Gastrocnemius medialis (tissue), 4 donors: ENCODE measurements around the gene INHA. TPM values are rescaled to one million over a fixed set of nuclear protein-coding genes. Genes with fewer than 3 reads are reported as not detected.
A peak's percentile ranks its signal among the peaks of the same experiment; 100 is the strongest.

ENCODE experiments used
- ATAC-seq, 2 donors: fragments of 150-250 bp; one replicate each; pipeline ENCODE4 v1.9.1; 2016
- DNase-seq, 2 donors: peaks; one replicate each; pipeline ENCODE4 v3.0.0-alpha.2; 2019
- H3K27ac ChIP-seq, 4 donors: fragments of 200-600 bp; sonication (generic); 1 replicate in 1 of 4; 2 replicates in 3 of 4; pipeline ENCODE4 v1.5.1; 2016 to 2018; ENCODE audit warnings: mild to moderate bottlenecking in 2 of 4, moderate library complexity in 1 of 4
- H3K27me3 ChIP-seq, 3 donors: fragments of 200-600 bp; sonication (generic) in 2 of 3; 1 replicate in 1 of 3; 2 replicates in 2 of 3; pipeline versions ENCODE4 v1.5.1 to v1.6.0; 2016 to 2019; ENCODE audit warnings: mild to moderate bottlenecking in 1 of 3, moderate library complexity in 1 of 3
- H3K36me3 ChIP-seq, 2 donors: fragments of 200-600 bp; sonication (generic) in 1 of 2; one replicate each; pipeline ENCODE4 v1.5.1; 2017 to 2018
- H3K4me1 ChIP-seq, 2 donors: fragments of 200-600 bp; sonication (generic) in 1 of 2; one replicate each; pipeline ENCODE4 v1.5.1; 2016 to 2017; ENCODE audit warnings: mild to moderate bottlenecking in 2 of 2
- H3K4me3 ChIP-seq, 4 donors: fragments of 200-600 bp; sonication (generic) in 3 of 4; 1 replicate in 1 of 4; 2 replicates in 3 of 4; pipeline ENCODE4 v1.5.1; 2016 to 2019; ENCODE audit warnings: mild to moderate bottlenecking in 2 of 4
- H3K9me3 ChIP-seq, 3 donors: fragments of 200-600 bp; sonication (generic) in 2 of 3; 1 replicate in 1 of 3; 2 replicates in 2 of 3; pipeline ENCODE4 v1.5.1; 2016 to 2019
- CTCF ChIP-seq, 5 experiments: fragments of 450-650 bp in 3 of 5; fragments of 200-600 bp in 2 of 5; sonication (generic) in 2 of 5; IDR thresholded peaks in 4 of 5; conservative IDR thresholded peaks in 1 of 5; 1 replicate in 4 of 5; 2 replicates in 1 of 5; pipeline ENCODE4 v1.5.1; 2016 to 2019; ENCODE audit warnings: antibody characterized with exemption in 5 of 5, mild to moderate bottlenecking in 3 of 5, moderate library complexity in 3 of 5
- POLR2A ChIP-seq, 2 donors: fragments of 450-650 bp; IDR thresholded peaks; one replicate each; pipeline ENCODE4 v1.6.1; 2017; ENCODE audit warnings: antibody characterized with exemption in 2 of 2, mild to moderate bottlenecking in 2 of 2, moderate library complexity in 2 of 2
- in situ Hi-C, 4 donors: fragments of 200-750 bp; cut with MboI; loops; one replicate each; pipeline versions ENCODE4 v1.15.0 to v1.8.0; 2017; ENCODE audit warnings: low sequenced_read_pairs in 4 of 4
- intact Hi-C: fragments of 100-400 bp; cut with DNase I; formaldehyde crosslinking; loops from one replicate; pipeline ENCODE4 v1.15.1; 2023; ENCODE audit warnings: low total_unique reads
- total RNA-seq, 4 donors: library from RNA; depleted of rRNA; stranded (reverse); fragments of >200 nt; gene quantifications; one replicate each; pipeline versions ENCODE4 v1.1.0 to v1.2.3, GENCODE V29; 2016

INHA gene
- total RNA-seq, 4 donors from 2014 or later, result 0.29 to 3.5 TPM; not detected in 2

GRCh38 chr2:219539926-219540678, 32.0 kb upstream of the INHA start:
- ATAC-seq (no peak), DNase-seq (no peak)
- Histone ChIP-seq H3K4me3 (no peak overlapping the region), H3K27me3 (no peaks in the 10 kb centered on the region), H3K4me1 (peaks cover 18 to 23% of the 10 kb centered on the region in 2 donors), H3K9me3 (no peaks in the 10 kb centered on the region), H3K36me3 (peaks cover 0 to 23% of the 10 kb centered on the region in 2 donors), H3K27ac (no peak overlapping the region)
- in situ Hi-C loops, result loop anchor here in 2 of 4 donors (10.0 to 25.0 kb wide), 2 partner anchors 105 to 253 kb away; partner anchors contain the start of gene DNAJB2 (in 1 of the 2)
- intact Hi-C loops, result loop anchor here (5.0 to 10.0 kb wide), 2 partner anchors 153 to 245 kb away; partner anchors contain the start of gene DNPEP
- TF ChIP-seq POLR2A (IDR thresholded peaks at IDR 0.05), result no peak
- TF ChIP-seq CTCF (IDR thresholded peaks at IDR 0.05 in 4 of 5, conservative IDR thresholded peaks at IDR 0.05 in 1 of 5), result no peak

- peaks cover 0 to 23% of the 10 kb centered on the region in 2 donors for H3K36me3 ChIP-seq
- no peaks in the 10 kb centered on the region for H3K27me3 ChIP-seq
- no peak overlapping the region for H3K4me3 ChIP-seq
- intact Hi-C loops (loop anchor here (1.0 to 5.0 kb wide), 2 partner anchors 101 to 154 kb away; partner anchors contain the start of gene DNPEP), in situ Hi-C loops (loop anchor here in 1 of 4 donors (25.0 kb wide), 1 partner anchor 254 kb away; the partner anchor contains the start of gene DNAJB2)
- DNase-seq, result no peak
- TF ChIP-seq CTCF (IDR thresholded peaks at IDR 0.05 in 4 of 5, conservative IDR thresholded peaks at IDR 0.05 in 1 of 5), result no peak
- TF ChIP-seq POLR2A (IDR thresholded peaks at IDR 0.05), result no peak
- no peak for ATAC-seq
- H3K27ac ChIP-seq, result no peak overlapping the region
- peaks cover 18 to 23% of the 10 kb centered on the region in 2 donors for H3K4me1 ChIP-seq
- H3K9me3 ChIP-seq, result no peaks in the 10 kb centered on the region
Observed at GRCh38 chr2:219540784-219541504, 31.2 kb upstream of the INHA start.

- peak; percentile 80 to 94 (median 80) for TF ChIP-seq CTCF (IDR thresholded peaks at IDR 0.05 in 4 of 5, conservative IDR thresholded peaks at IDR 0.05 in 1 of 5)
- TF ChIP-seq POLR2A (IDR thresholded peaks at IDR 0.05), result no peak
- Histone ChIP-seq H3K27me3 (no peaks in the 10 kb centered on the region), H3K36me3 (peaks cover 0 to 23% of the 10 kb centered on the region in 2 donors), H3K4me3 (peak overlapping the region in 3 of 4 donors; percentile 10 to 60 (median 19)), H3K27ac (peak overlapping the region in 1 of 4 donors; percentile 96), H3K4me1 (peaks cover 18 to 23% of the 10 kb centered on the region in 2 donors), H3K9me3 (no peaks in the 10 kb centered on the region)
- ATAC-seq (peak in 1 of 2 donors; percentile 34), DNase-seq (peak; percentile 32 to 75)
- intact Hi-C loops (loop anchor here (1.0 to 5.0 kb wide), 5 partner anchors 29 to 154 kb away; partner anchors contain the start of genes DNPEP and OBSL1), in situ Hi-C loops (loop anchor here in 1 of 4 donors (25.0 kb wide), 1 partner anchor 254 kb away; the partner anchor contains the start of gene DNAJB2)
Observed at GRCh38 chr2:219541611-219542180, 30.4 kb upstream of the INHA start.

GRCh38 chr2:219542931-219543595, 29.0 kb upstream of the INHA start:
- intact Hi-C loops, result loop anchor here (2.0 to 5.0 kb wide), 4 partner anchors 28 to 156 kb away; partner anchors contain the start of genes DNPEP and OBSL1
- Histone ChIP-seq H3K4me1 (peaks cover 18 to 23% of the 10 kb centered on the region in 2 donors), H3K4me3 (peak overlapping the region; percentile 63 to 79 (median 74)), H3K36me3 (peaks cover 0 to 23% of the 10 kb centered on the region in 2 donors), H3K27ac (peak overlapping the region; percentile 75 to 96 (median 88)), H3K9me3 (no peaks in the 10 kb centered on the region), H3K27me3 (no peaks in the 10 kb centered on the region)
- in situ Hi-C loops, result loop anchor here in 1 of 4 donors (25.0 kb wide), 1 partner anchor 256 kb away; the partner anchor contains the start of gene DNAJB2
- TF ChIP-seq CTCF (IDR thresholded peaks at IDR 0.05 in 4 of 5, conservative IDR thresholded peaks at IDR 0.05 in 1 of 5) (no peak), POLR2A (IDR thresholded peaks at IDR 0.05) (no peak)
- ATAC-seq (peak; percentile 43 to 50), DNase-seq (no peak)
